Sigmoid colon (tissue), 7 donors: Measurements from ENCODE around the gene DUSP28. TPM values are rescaled to one million over a fixed set of nuclear protein-coding genes. Genes with fewer than 3 reads are reported as not detected.

Source experiments
- DNase-seq: peaks from one replicate; pipeline ENCODE4 v3.0.0-alpha.2; 2019
- H3K27ac ChIP-seq, 4 donors: fragments of 200-600 bp; sonication (generic); one replicate each; pipeline ENCODE4 v1.5.1; 2016 to 2019; ENCODE audit warnings: mild to moderate bottlenecking in 1 of 4
- H3K27me3 ChIP-seq, 3 donors: fragments of 200-600 bp; sonication (generic); one replicate each; pipeline ENCODE4 v1.5.1; 2019; ENCODE audit warnings: mild to moderate bottlenecking in 1 of 3
- H3K36me3 ChIP-seq, 4 donors: fragments of 200-600 bp; sonication (generic); one replicate each; pipeline ENCODE4 v1.5.1; 2016 to 2019
- H3K4me1 ChIP-seq, 4 donors: fragments of 200-600 bp; sonication (generic); one replicate each; pipeline ENCODE4 v1.5.1; 2017 to 2019
- H3K4me3 ChIP-seq, 4 donors: fragments of 200-600 bp; sonication (generic); one replicate each; pipeline ENCODE4 v1.5.1; 2017 to 2019; ENCODE audit warnings: mild to moderate bottlenecking in 2 of 4, moderate library complexity in 1 of 4
- H3K9me3 ChIP-seq, 4 donors: fragments of 200-600 bp in 3 of 4; sonication (generic) in 3 of 4; one replicate each; pipeline versions ENCODE4 v1.5.1 to v1.6.1; 2013 to 2019
- CTCF ChIP-seq, 4 experiments: fragments of 450-650 bp in 3 of 4; fragments of 200-600 bp in 1 of 4; IDR thresholded peaks; one replicate each; pipeline ENCODE4 v1.5.1; 2016 to 2019; ENCODE audit warnings: antibody characterized with exemption in 4 of 4, mild to moderate bottlenecking in 3 of 4, moderate library complexity in 2 of 4
- EP300 ChIP-seq, 4 donors: sonication (generic); formaldehyde crosslinking; IDR thresholded peaks; one replicate each; pipeline ENCODE4 v1.6.1; 2017; ENCODE audit warnings: antibody characterized with exemption in 4 of 4
- POLR2A ChIP-seq, 2 donors: fragments of 450-650 bp; IDR thresholded peaks; one replicate each; pipeline ENCODE4 v1.6.1; 2016; ENCODE audit warnings: antibody characterized with exemption in 2 of 2, mild to moderate bottlenecking in 2 of 2, moderate library complexity in 2 of 2
- POLR2AphosphoS5 ChIP-seq, 4 donors: sonication (generic); formaldehyde crosslinking; IDR thresholded peaks; one replicate each; pipeline ENCODE4 v1.6.1; 2017; ENCODE audit warnings: antibody characterized with exemption in 4 of 4
- WGBS, 2 donors: extraction: QIAGEN DNeasy Blood & Tissue Kit; methylation state at CpG; one replicate each; pipeline ENCODE4 v1.1.7; 2013; 5-methylcytosine and 5-hydroxymethylcytosine counted together
- intact Hi-C: fragments of 100-400 bp; cut with DNase I; formaldehyde crosslinking; loops from one replicate; pipeline ENCODE4 v1.15.1; 2023
- polyA plus RNA-seq, 3 donors: library from polyadenylated mRNA; stranded (reverse); fragments of 200-250 nt; gene quantifications; one replicate each; pipeline ENCODE4 v1.2.3, GENCODE V29; 2013
- total RNA-seq, 4 donors: library from RNA; depleted of rRNA; stranded (reverse); fragments of >200 nt; gene quantifications; one replicate each; pipeline ENCODE4 v1.1.0, GENCODE V29; 2016
- donor health status: healthy with polysubstance abuse.
- donor health status: Bipolar disorder and iron deficiency.
- donor health status: healthy.

Gene DUSP28
- total and polyA plus RNA-seq, 7 donors, result 4.6 to 10.2 (median 5.4) TPM

GRCh38 chr2:240605867-240606743 lies 45.9 kb downstream of the DUSP28 start:
- Histone ChIP-seq H3K27me3 (no peaks in the 10 kb centered on the region), H3K9me3 (no peaks in the 10 kb centered on the region), H3K4me3 (no peak overlapping the region), H3K4me1 (no peaks in the 10 kb centered on the region), H3K36me3 (no peaks in the 10 kb centered on the region), H3K27ac (no peak overlapping the region)
- intact Hi-C loops, result no loop called here
- TF ChIP-seq POLR2A (IDR thresholded peaks at IDR 0.05) (no peak), POLR2AphosphoS5 (IDR thresholded peaks at IDR 0.05) (no peak), CTCF (IDR thresholded peaks at IDR 0.05) (no peak), EP300 (IDR thresholded peaks at IDR 0.05) (no peak)
- WGBS, 2 donors, result 25 to 75% methylated on average over 12 of the region's 12 CpGs
- peak; percentile 59 for DNase-seq

- Histone ChIP-seq H3K27ac (no peak overlapping the region), H3K27me3 (no peaks in the 10 kb centered on the region), H3K4me3 (no peak overlapping the region), H3K9me3 (no peaks in the 10 kb centered on the region), H3K36me3 (no peaks in the 10 kb centered on the region), H3K4me1 (no peaks in the 10 kb centered on the region)
- intact Hi-C loops, result no loop called here
- 74 to 89% methylated on average over 10 of the region's 10 CpGs for WGBS, 2 donors
- DNase-seq, result no peak
- TF ChIP-seq EP300 (IDR thresholded peaks at IDR 0.05) (no peak), CTCF (IDR thresholded peaks at IDR 0.05) (no peak), POLR2AphosphoS5 (IDR thresholded peaks at IDR 0.05) (no peak), POLR2A (IDR thresholded peaks at IDR 0.05) (no peak)
Observed at GRCh38 chr2:240611601-240612210, 51.5 kb downstream of the DUSP28 start.

Other genes starting within 250 kb of the DUSP28 start
- 10 to 100 TPM in 3 of 4 donors, 1 to 10 TPM in 1; 7.2 to 30.7 (median 23.7) TPM for gene GPC1, start 124.7 kb upstream of the DUSP28 start, total RNA-seq
- gene GPC1, start 124.7 kb upstream of the DUSP28 start, polyA plus RNA-seq, result 10 to 100 TPM in 1 of 3 donors, 1 to 10 TPM in 2; 3.0 to 15.8 (median 7.2) TPM
- 10 to 100 TPM in 2 of 4 donors, 1 to 10 TPM in 2; 6.7 to 14.0 (median 9.6) TPM for gene ANKMY1, start 2.4 kb upstream of the DUSP28 start, total RNA-seq
- gene ANKMY1, start 2.4 kb upstream of the DUSP28 start, polyA plus RNA-seq, result 1 to 10 TPM; 3.6 to 9.4 (median 3.9) TPM
- 10 to 100 TPM; 23.1 to 87.8 (median 28.4) TPM for gene RNPEPL1, start 8.1 kb downstream of the DUSP28 start, total RNA-seq
- 100 to 1,000 TPM in 2 of 3 donors, 10 to 100 TPM in 1; 64.3 to 136 (median 102) TPM for gene RNPEPL1, start 8.1 kb downstream of the DUSP28 start, polyA plus RNA-seq
- 10 to 100 TPM; 10.5 to 27.7 (median 16.3) TPM for gene CAPN10, start 26.4 kb downstream of the DUSP28 start, total RNA-seq
- 10 to 100 TPM; 11.4 to 33.0 (median 16.4) TPM for gene CAPN10, start 26.4 kb downstream of the DUSP28 start, polyA plus RNA-seq
- gene GPR35, start 65.1 kb downstream of the DUSP28 start, total RNA-seq, result 1 to 10 TPM; 1.3 to 7.8 (median 3.5) TPM
- gene GPR35, start 65.1 kb downstream of the DUSP28 start, polyA plus RNA-seq, result 10 to 100 TPM; 28.2 to 76.6 (median 33.0) TPM
- not detected for gene AQP12B, start 122.5 kb downstream of the DUSP28 start, total RNA-seq
- 1 to 10 TPM in 2 of 3 donors, not detected in 1; 1.2 to 5.5 TPM for gene AQP12B, start 122.5 kb downstream of the DUSP28 start, polyA plus RNA-seq
- not detected for gene AQP12A, start 131.5 kb downstream of the DUSP28 start, total RNA-seq
- 1 to 10 TPM in 2 of 3 donors, not detected in 1; 3.0 to 7.4 TPM for gene AQP12A, start 131.5 kb downstream of the DUSP28 start, polyA plus RNA-seq